B cell (primary cell): ENCODE data around the gene MGMT. TPM values are rescaled to one million over a fixed set of nuclear protein-coding genes. Genes with fewer than 3 reads are reported as not detected.

Source experiments
- ATAC-seq: fragments of 200-7000 bp; cut with Tn5 transposase; one replicate; pipeline ENCODE4 v1.10.0; 2021; ENCODE audit warnings: low read depth, mild to moderate bottlenecking, moderate number of reproducible peaks, moderate library complexity
- CTCF ChIA-PET: fragments of 350-600 bp; sonication (Branson Sonifier 250); formaldehyde crosslinking; loops from one replicate; lab custom pipeline; 2021; ENCODE audit warnings: antibody characterized with exemption, inconsistent platforms; lab: Charles Lee
- POLR2A ChIA-PET: fragments of 350-600 bp; sonication (Branson Sonifier 250); formaldehyde crosslinking; loops from one replicate; lab custom pipeline; 2021; ENCODE audit warnings: antibody characterized with exemption; lab: Charles Lee
- DNase-seq: peaks from one replicate; pipeline ENCODE4 v3.0.0; 2013
- H2AFZ ChIP-seq: 2 replicates; pipeline ENCODE4 v1.6.1; 2012; ENCODE audit warnings: mild to moderate bottlenecking, low read depth, low read length; ENCODE audit not compliant: insufficient read depth, poor library complexity, severe bottlenecking
- H3K27ac ChIP-seq, 2 donors: 1 replicate in 1 of 2; 2 replicates in 1 of 2; pipeline ENCODE4 v1.5.1; 2012 to 2013; ENCODE audit warnings: low read length in 2 of 2, mild to moderate bottlenecking in 2 of 2, moderate library complexity in 1 of 2
- H3K27me3 ChIP-seq, 4 experiments: fragments of 200-600 bp in 1 of 4; sonication (generic) in 1 of 4; replicated peaks in 1 of 4; 1 replicate in 2 of 4; 2 replicates in 2 of 4; pipeline versions ENCODE4 v1.6.1 to v1.7.0; 2013 to 2016; ENCODE audit warnings: low read length in 3 of 4, mild to moderate bottlenecking in 2 of 4, mixed read lengths in 1 of 4, moderate library complexity in 1 of 4; ENCODE audit not compliant: insufficient read depth in 4 of 4, control insufficient read depth in 3 of 4; ENCODE audit errors: control extremely low read depth in 1 of 4
- H3K36me3 ChIP-seq, 2 experiments: replicated peaks in 1 of 2; 1 replicate in 1 of 2; 2 replicates in 1 of 2; pipeline versions ENCODE4 v1.6.1 to v1.7.1; 2013; ENCODE audit warnings: low read length in 1 of 2; ENCODE audit not compliant: insufficient read depth in 2 of 2, control insufficient read depth in 1 of 2; ENCODE audit errors: control extremely low read depth in 1 of 2, extremely low read depth in 1 of 2
- H3K4me1 ChIP-seq, 2 donors: fragments of 200-600 bp in 1 of 2; sonication (generic) in 1 of 2; 1 replicate in 1 of 2; 2 replicates in 1 of 2; pipeline versions ENCODE4 v1.5.1 to v1.6.1; 2013 to 2017; ENCODE audit warnings: low read length in 2 of 2; ENCODE audit not compliant: control insufficient read depth in 2 of 2, insufficient read depth in 2 of 2
- H3K4me2 ChIP-seq: replicated peaks from 2 replicates; pipeline ENCODE3; 2012; ENCODE audit warnings: mild to moderate bottlenecking, low read depth, low read length; ENCODE audit not compliant: poor library complexity, severe bottlenecking
- H3K4me3 ChIP-seq, 5 experiments: fragments of 200-600 bp in 1 of 5; sonication (generic) in 1 of 5; 1 replicate in 3 of 5; 2 replicates in 2 of 5; pipeline versions ENCODE4 v1.5.1 to v1.7.0; 2011 to 2016; ENCODE audit warnings: low read length in 4 of 5, mild to moderate bottlenecking in 4 of 5, low read depth in 2 of 5, control low read depth in 1 of 5, moderate library complexity in 1 of 5; ENCODE audit not compliant: insufficient read depth in 1 of 5; ENCODE audit errors: control extremely low read depth in 1 of 5, extremely low read depth in 1 of 5
- H3K79me2 ChIP-seq: fragments of 200-600 bp; sonication (generic); one replicate; pipeline ENCODE4 v1.6.0; 2016; ENCODE audit warnings: low read length; ENCODE audit not compliant: control insufficient read depth, insufficient read depth
- H3K9ac ChIP-seq: fragments of 200-600 bp; sonication (generic); 2 replicates; pipeline ENCODE4 v1.6.1; 2017; ENCODE audit warnings: mild to moderate bottlenecking, low read length, moderate library complexity
- H3K9me3 ChIP-seq, 3 donors: one replicate each; pipeline versions ENCODE4 v1.6.1 to v1.7.1; 2013; ENCODE audit warnings: low read length in 2 of 3; ENCODE audit not compliant: control insufficient read depth in 2 of 3, insufficient read depth in 1 of 3; ENCODE audit errors: control extremely low read depth in 1 of 3
- H4K20me1 ChIP-seq: 2 replicates; pipeline ENCODE4 v1.6.0; 2012; ENCODE audit warnings: mild to moderate bottlenecking, low read length; ENCODE audit not compliant: insufficient read depth, control insufficient read depth, poor library complexity, severe bottlenecking
- H3K27ac Mint-ChIP-seq: one replicate; pipeline ENCODE4 v1.8.0; 2021; ENCODE audit warnings: mixed read lengths
- H3K27me3 Mint-ChIP-seq: one replicate; pipeline ENCODE4 v1.8.0; 2021; ENCODE audit warnings: mixed read lengths
- H3K4me1 Mint-ChIP-seq: one replicate; pipeline ENCODE4 v1.8.0; 2021; ENCODE audit warnings: mixed read lengths
- H3K4me3 Mint-ChIP-seq: one replicate; pipeline ENCODE4 v1.8.0; 2021; ENCODE audit warnings: mixed read lengths
- H3K9me3 Mint-ChIP-seq: one replicate; pipeline ENCODE4 v1.8.0; 2022; ENCODE audit warnings: mixed read lengths; ENCODE audit not compliant: insufficient read depth
- CTCF ChIP-seq: fragments of 200-600 bp; IDR thresholded peaks from one replicate; pipeline ENCODE4 v1.8.0; 2022; ENCODE audit warnings: antibody characterized with exemption, mild to moderate bottlenecking
- EZH2 ChIP-seq: IDR thresholded peaks from 2 replicates; pipeline ENCODE4 v1.6.1; 2012; ENCODE audit warnings: borderline replicate concordance, low read depth, mild to moderate bottlenecking, moderate library complexity, low read length; ENCODE audit not compliant: insufficient read depth, poor library complexity, severe bottlenecking
- WGBS: methylation state at CpG from one replicate; pipeline ENCODE4 v1.1.5; 2013; ENCODE audit warnings: missing lambda C conversion rate; ENCODE audit not compliant: insufficient coverage; 5-methylcytosine and 5-hydroxymethylcytosine counted together
- intact Hi-C: fragments of 100-400 bp; cut with micrococcal nuclease; formaldehyde crosslinking; loops from one replicate; pipeline ENCODE4 v1.10.0; 2022
- polyA plus RNA-seq: library from polyadenylated mRNA; depleted of rRNA; stranded (reverse); fragments of >200 nt; gene quantifications from 2 replicates; pipeline ENCODE4 v1.2.3, GENCODE V29; 2012
- total RNA-seq, 2 donors: library from RNA; stranded (reverse); fragments of 120-200 nt in 1 of 2; gene quantifications; 1 replicate in 1 of 2; 2 replicates in 1 of 2; pipeline versions ENCODE4 v1.2.3 to v1.2.4, GENCODE V29; 2013 to 2022

Gene MGMT
- total and polyA plus RNA-seq, 2 donors (not counting 1 experiment from before 2014, with no cell fraction given), result 16.6 to 87.7 TPM

DNA sequence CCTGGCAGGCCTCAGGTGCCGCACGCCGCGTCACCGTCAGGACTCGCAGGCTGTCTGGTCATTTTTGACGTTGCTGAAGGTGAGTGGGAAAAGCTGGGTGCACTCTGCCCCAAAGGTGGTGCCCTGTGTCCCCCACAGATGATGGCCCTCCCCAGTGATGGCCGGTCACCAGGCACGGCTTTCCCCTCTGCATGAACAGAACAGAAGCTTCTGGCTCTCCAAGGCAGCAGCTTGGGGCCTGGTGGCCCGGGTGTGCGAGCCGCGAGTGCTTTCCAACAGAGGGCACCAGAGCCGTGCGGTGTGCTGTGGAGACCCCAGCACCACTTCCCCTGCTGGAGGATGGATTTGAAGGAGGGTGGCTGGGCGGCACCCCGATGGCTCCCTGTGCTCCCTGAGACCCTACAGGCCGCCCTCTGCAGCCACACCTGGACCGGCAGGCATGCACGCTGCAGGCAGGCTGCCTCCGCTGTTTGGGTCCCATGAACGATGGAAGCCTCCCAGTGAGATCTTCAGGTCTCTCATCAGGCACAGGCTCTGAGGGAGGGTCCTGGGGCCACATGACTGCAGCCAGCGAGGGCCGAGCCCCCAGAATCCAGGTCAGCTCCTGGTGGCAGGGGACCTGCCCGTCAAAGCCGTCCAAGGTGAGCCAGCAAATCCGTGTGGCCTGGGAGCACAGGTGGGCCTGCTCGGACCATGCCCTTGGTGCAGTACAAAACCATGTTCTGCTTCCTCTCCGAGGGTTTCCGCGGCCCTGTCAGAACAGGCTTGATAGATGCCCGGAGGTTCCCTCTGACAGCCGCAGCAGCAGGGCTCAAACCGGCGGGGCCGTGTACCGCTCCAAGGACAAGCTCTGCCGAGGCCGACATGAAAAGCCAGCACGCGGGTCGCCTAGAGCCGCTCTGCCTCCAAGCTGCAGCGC lies 301.7 kb downstream of the MGMT start:
- Mint-ChIP-seq H3K4me1 (no peaks in the 10 kb centered on the region), H3K27me3 (no peaks in the 10 kb centered on the region), H3K27ac (no peak overlapping the region), H3K4me3 (no peak overlapping the region), H3K9me3 (no peaks in the 10 kb centered on the region)
- DNase-seq, result no peak
- Histone ChIP-seq H3K27me3 (no peaks in the 10 kb centered on the region), H3K36me3 (peaks cover 0 to 2% of the 10 kb centered on the region in 2 experiments), H4K20me1 (no peaks in the 10 kb centered on the region), H3K4me3 (no peak overlapping the region), H3K27ac (no peak overlapping the region), H2AFZ (no peak overlapping the region), H3K9me3 (peaks cover 0 to 29% (median 0%) of the 10 kb centered on the region in 3 donors), H3K4me1 (no peaks in the 10 kb centered on the region), H3K9ac (no peak overlapping the region), H3K4me2 (no peak overlapping the region), H3K79me2 (no peaks in the 10 kb centered on the region)
- intact Hi-C loops, result no loop called here
- TF ChIP-seq CTCF (no peak), EZH2 (no peak)
- ATAC-seq, result no peak
- ChIA-PET POLR2A (no interaction called here), CTCF (no interaction called here)
- 92% methylated on average over 35 of the region's 44 CpGs for WGBS
